Peyer's patch (tissue), 4 donors: ENCODE data around the gene NMT1. TPM values are rescaled to one million over a fixed set of nuclear protein-coding genes. Genes with fewer than 3 reads are reported as not detected.
A peak's percentile ranks its signal among the peaks of the same experiment; 100 is the strongest.
"Not testable (repeated sequence)": the region's sequence is repeated elsewhere in the genome, so short reads cannot be mapped to it uniquely, and the experiment has no call there.

Experiments used
- DNase-seq, 3 donors: peaks; one replicate each; pipeline ENCODE4 v3.0.0-alpha.2; 2017 to 2019
- H3K27ac ChIP-seq, 4 donors: fragments of 200-600 bp; sonication (generic); one replicate each; pipeline ENCODE4 v1.5.1; 2016 to 2019
- H3K27me3 ChIP-seq, 2 donors: fragments of 200-600 bp; sonication (generic); one replicate each; pipeline ENCODE4 v1.5.1; 2019
- H3K36me3 ChIP-seq, 3 donors: fragments of 200-600 bp; sonication (generic); one replicate each; pipeline ENCODE4 v1.5.1; 2016 to 2019
- H3K4me1 ChIP-seq, 4 donors: fragments of 200-600 bp; sonication (generic); one replicate each; pipeline ENCODE4 v1.5.1; 2016 to 2019
- H3K4me3 ChIP-seq, 4 donors: fragments of 200-600 bp; sonication (generic); 1 replicate in 3 of 4; 2 replicates in 1 of 4; pipeline ENCODE4 v1.5.1; 2016 to 2019; ENCODE audit warnings: mild to moderate bottlenecking in 1 of 4
- H3K9me3 ChIP-seq, 4 donors: fragments of 200-600 bp; sonication (generic); one replicate each; pipeline ENCODE4 v1.5.1; 2016 to 2019; ENCODE audit warnings: mild to moderate bottlenecking in 1 of 4
- POLR2A ChIP-seq, 2 donors: fragments of 450-650 bp; IDR thresholded peaks; one replicate each; pipeline ENCODE4 v1.5.1; 2017; ENCODE audit warnings: antibody characterized with exemption in 2 of 2, mild to moderate bottlenecking in 2 of 2, moderate library complexity in 2 of 2
- total RNA-seq, 4 donors: library from RNA; depleted of rRNA; stranded (reverse); fragments of >200 nt; gene quantifications; one replicate each; pipeline ENCODE4 v1.1.0, GENCODE V29; 2016
- TF ChIP-seq, protein P1 (sequence below), 6 experiments: fragments of 450-650 bp in 4 of 6; fragments of 200-600 bp in 2 of 6; sonication (generic) in 1 of 6; IDR thresholded peaks; one replicate each; pipeline ENCODE4 v1.5.1; 2017 to 2019; ENCODE audit warnings: antibody characterized with exemption in 6 of 6, mild to moderate bottlenecking in 3 of 6, moderate library complexity in 1 of 6

Gene NMT1
- total RNA-seq, 4 donors from 2014 or later = 60.9 to 111 (median 77.1) TPM

DNA sequence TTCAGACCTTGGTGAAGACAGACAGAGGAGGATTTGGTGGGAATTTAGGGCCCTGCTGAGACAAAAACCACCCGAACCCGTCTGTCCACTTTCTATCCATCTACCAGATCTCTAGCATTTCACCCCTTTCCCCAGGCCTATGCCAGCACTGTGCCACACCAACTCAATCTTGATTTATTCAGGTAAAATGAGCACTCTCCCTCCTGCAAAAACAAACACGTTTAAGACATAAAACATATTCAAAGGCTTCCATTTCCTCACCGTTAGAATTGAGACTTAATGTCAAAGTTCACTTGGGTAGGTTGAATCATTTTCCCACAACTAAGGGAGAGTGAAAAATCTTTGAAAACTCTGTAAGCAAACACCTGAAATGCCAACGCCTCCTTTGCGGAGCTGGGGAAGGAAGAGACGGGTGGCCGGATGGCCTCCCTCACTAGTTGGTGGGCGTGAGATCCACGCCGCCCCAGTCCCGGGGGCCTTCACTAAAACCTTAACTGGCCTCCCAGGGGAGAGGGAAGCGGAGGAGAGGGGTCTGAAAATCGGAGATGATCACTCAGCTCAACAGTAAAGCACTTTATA is 10.5 kb upstream of the NMT1 start:
- Histone ChIP-seq H3K4me3 (peak overlapping the region; percentile 46 to 84 (median 60)), H3K27me3 (no peaks in the 10 kb centered on the region), H3K4me1 (peaks cover 0 to 12% (median 7%) of the 10 kb centered on the region in 4 donors), H3K36me3 (no peaks in the 10 kb centered on the region), H3K27ac (peak overlapping the region; percentile 88 to 98 (median 92)), H3K9me3 (no peaks in the 10 kb centered on the region)
- DNase-seq = peak in 1 of 3 donors; percentile 46
- TF ChIP-seq, protein P1, sequence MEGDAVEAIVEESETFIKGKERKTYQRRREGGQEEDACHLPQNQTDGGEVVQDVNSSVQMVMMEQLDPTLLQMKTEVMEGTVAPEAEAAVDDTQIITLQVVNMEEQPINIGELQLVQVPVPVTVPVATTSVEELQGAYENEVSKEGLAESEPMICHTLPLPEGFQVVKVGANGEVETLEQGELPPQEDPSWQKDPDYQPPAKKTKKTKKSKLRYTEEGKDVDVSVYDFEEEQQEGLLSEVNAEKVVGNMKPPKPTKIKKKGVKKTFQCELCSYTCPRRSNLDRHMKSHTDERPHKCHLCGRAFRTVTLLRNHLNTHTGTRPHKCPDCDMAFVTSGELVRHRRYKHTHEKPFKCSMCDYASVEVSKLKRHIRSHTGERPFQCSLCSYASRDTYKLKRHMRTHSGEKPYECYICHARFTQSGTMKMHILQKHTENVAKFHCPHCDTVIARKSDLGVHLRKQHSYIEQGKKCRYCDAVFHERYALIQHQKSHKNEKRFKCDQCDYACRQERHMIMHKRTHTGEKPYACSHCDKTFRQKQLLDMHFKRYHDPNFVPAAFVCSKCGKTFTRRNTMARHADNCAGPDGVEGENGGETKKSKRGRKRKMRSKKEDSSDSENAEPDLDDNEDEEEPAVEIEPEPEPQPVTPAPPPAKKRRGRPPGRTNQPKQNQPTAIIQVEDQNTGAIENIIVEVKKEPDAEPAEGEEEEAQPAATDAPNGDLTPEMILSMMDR (IDR thresholded peaks at IDR 0.05) = no peak
- TF ChIP-seq POLR2A (IDR thresholded peaks at IDR 0.05) = no peak

DNA sequence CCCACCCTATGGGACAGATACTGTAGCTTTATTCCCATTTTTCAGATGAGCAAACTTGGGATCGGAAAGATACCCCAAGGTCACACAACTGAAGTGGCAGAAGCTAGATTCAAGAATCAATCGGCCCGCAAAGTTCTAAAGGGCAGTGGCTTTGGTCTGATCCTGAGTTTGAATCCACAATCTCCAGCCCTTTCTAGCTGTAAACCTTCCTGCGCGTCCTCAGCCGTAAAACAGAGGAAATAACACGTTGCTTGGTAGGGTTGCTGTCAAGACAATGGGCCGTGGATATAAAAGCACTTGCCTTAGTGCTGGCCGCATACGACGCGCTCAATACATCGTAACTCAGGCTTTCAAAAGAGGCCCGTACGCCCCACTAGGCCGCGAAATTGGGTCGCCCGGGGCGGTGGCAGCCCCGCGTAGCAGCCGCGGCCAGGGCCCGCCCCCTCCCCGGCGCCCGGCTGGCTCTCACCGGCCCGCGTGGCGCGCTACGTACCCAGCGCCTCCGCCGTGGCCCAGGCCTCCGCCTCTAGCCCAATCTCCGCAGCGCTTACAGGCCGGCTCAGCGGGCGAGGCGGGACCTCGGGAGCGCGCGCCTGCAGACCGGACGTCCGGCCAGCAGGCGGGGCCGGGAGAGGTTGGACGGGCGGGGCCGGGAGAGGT is 9.9 kb upstream of the NMT1 start, which contains the start of gene DCAKD:
DCAKD (minus strand) TSS at position 573 of the 660 bp plus-strand sequence. CDS start 16,747 bp downstream, outside the sequence.
- Histone ChIP-seq H3K27ac (peak within 1 kb of the TSS; percentile 88 to 98 (median 92)), H3K27me3 (no peaks in the 10 kb centered on the region), H3K36me3 (no peaks in the 10 kb centered on the region), H3K4me1 (peaks cover 0 to 12% (median 7%) of the 10 kb centered on the region in 4 donors), H3K9me3 (no peaks in the 10 kb centered on the region), H3K4me3 (peak within 1 kb of the TSS; percentile 48 to 84 (median 68))
- peak; percentile 91 to 97 (median 94) for DNase-seq
- TF ChIP-seq, protein P1 (IDR thresholded peaks at IDR 0.05) = peak in 3 of 6 experiments; percentile 16 to 42 (median 34)
- peak; percentile 70 to 78 for TF ChIP-seq POLR2A (IDR thresholded peaks at IDR 0.05)

DNA sequence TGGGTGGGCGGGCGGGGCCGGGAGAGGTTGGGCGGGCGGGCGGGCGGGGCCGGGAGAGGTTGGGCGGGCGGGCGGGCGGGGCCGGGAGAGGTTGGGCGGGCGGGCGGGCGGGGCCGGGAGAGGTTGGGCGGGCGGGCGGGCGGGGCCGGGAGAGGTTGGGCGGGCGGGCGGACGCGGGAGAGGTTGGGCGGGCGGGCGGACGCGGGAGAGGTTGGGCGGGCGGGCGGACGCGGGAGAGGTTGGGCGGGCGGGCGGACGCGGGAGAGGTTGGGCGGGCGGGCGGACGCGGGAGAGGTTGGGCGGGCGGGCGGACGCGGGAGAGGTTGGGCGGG is 9.4 kb upstream of the NMT1 start:
- not testable (repeated sequence) for H3K27me3 ChIP-seq, H3K9me3 ChIP-seq, H3K36me3 ChIP-seq, DNase-seq
- Histone ChIP-seq H3K27ac (peak overlapping the region; percentile 85 to 92 (median 89)), H3K4me1 (peaks cover 0 to 12% (median 7%) of the 10 kb centered on the region in 4 donors), H3K4me3 (peak overlapping the region; percentile 48 to 75 (median 62))

DNA sequence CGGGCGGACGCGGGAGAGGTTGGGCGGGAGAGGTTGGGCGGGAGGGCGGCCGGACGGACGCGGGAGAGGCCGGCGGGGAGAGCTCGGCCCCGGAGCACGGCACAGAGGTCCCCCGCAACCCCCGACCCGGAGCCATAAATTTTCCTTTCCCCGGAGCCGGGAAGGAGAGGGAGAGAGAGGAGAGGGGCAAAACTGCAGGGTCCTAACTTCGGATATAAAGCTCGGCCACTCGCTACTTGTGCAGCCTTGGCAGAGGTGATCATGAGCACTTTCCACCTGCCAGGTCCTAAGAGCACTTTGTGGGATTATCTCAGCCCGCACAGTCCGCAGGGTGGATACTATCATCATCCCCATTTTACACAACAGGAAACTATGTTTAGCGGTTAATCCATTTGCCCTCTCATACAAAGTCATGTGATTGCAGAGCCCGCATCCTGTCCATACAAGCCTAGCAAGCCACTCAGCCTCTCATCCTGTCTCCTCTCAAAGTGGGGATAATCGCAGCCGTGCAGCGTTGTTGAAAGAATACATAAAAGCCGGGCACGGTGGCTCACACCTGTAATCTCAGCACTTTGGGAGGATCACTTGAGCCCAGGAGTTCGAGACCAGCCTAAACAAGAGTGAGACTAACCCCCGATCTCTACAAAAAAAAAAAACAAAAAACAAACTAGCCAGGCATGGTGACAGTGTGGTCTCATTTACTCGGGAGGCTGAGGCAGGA is 8.9 kb upstream of the NMT1 start:
- peaks cover 0 to 12% (median 7%) of the 10 kb centered on the region in 4 donors for H3K4me1 ChIP-seq
- peak overlapping the region; percentile 48 to 75 (median 56) for H3K4me3 ChIP-seq
- TF ChIP-seq POLR2A (IDR thresholded peaks at IDR 0.05) = peak; percentile 29 to 65
- TF ChIP-seq, protein P1 (IDR thresholded peaks at IDR 0.05) = no peak
- no peaks in the 10 kb centered on the region for H3K9me3 ChIP-seq
- peak; percentile 74 to 79 (median 76) for DNase-seq
- peak overlapping the region; percentile 75 to 90 (median 86) for H3K27ac ChIP-seq
- H3K36me3 ChIP-seq = no peaks in the 10 kb centered on the region
- no peaks in the 10 kb centered on the region for H3K27me3 ChIP-seq

DNA sequence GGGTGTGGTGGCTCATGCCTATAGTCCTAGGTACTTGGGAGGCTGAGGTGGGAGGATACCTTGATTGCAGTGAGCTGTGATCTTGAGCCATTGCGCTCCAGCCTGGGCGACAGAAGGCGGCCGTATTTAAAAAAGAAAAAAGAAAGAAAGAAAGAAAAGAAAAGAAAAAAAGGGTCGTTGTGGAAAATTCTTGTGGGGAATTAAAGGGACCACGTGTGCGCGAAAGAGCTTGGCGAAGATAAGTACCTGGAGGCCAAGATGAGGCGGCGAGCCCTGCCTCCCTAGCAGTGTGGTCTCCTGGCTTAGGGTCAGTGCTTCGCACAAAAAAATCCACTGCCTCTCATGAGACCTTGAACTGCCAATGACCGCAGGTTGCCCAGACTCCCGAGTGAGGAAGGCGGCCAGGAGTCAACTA is 728 bp upstream of the NMT1 start:
- no peak for DNase-seq
- Histone ChIP-seq H3K9me3 (no peaks in the 10 kb centered on the region), H3K4me3 (peak overlapping the region; percentile 73 to 85 (median 76)), H3K36me3 (no peaks in the 10 kb centered on the region), H3K4me1 (peaks cover 0 to 47% (median 12%) of the 10 kb centered on the region in 4 donors), H3K27ac (peak overlapping the region; percentile 72 to 88 (median 82)), H3K27me3 (no peaks in the 10 kb centered on the region)
- TF ChIP-seq, protein P1 (IDR thresholded peaks at IDR 0.05) = no peak
